ENCODE results near the gene PEPD.

The PEPD gene

GRCh38 chr19:33510462-33511194 lies 11.0 kb downstream of the PEPD start:
- DNase-seq: no peak

- DNase-seq: no peak
Measured at GRCh38 chr19:33509774-33510173, 11.8 kb downstream of the PEPD start.

- DNase-seq: no peak
Measured at GRCh38 chr19:33508941-33509614, 12.5 kb downstream of the PEPD start.

- no peak for DNase-seq
Measured at GRCh38 chr19:33508431-33508830, 13.2 kb downstream of the PEPD start.

- no peak for DNase-seq
Measured at GRCh38 chr19:33508009-33508408, 13.6 kb downstream of the PEPD start.

GRCh38 chr19:33507021-33507956 lies 14.3 kb downstream of the PEPD start:
- no peak for DNase-seq

GRCh38 chr19:33506498-33506897 lies 15.1 kb downstream of the PEPD start:
- no peak for DNase-seq

GRCh38 chr19:33505823-33506222 lies 15.8 kb downstream of the PEPD start:
- DNase-seq: no peak

GRCh38 chr19:33505148-33505547 lies 16.4 kb downstream of the PEPD start:
- DNase-seq: no peak

- DNase-seq: no peak
Measured at GRCh38 chr19:33504058-33504444, 17.5 kb downstream of the PEPD start.

- no peak for DNase-seq
Measured at GRCh38 chr19:33503433-33504057, 18.0 kb downstream of the PEPD start.

GRCh38 chr19:33503030-33503429 lies 18.6 kb downstream of the PEPD start:
- DNase-seq: no peak

- DNase-seq: no peak
Measured at GRCh38 chr19:33502521-33502920, 19.1 kb downstream of the PEPD start.

- DNase-seq: no peak
Measured at GRCh38 chr19:33501693-33502356, 19.8 kb downstream of the PEPD start.

- no peak for DNase-seq
Measured at GRCh38 chr19:33500991-33501390, 20.6 kb downstream of the PEPD start.

GRCh38 chr19:33500586-33500985 lies 21.0 kb downstream of the PEPD start:
- DNase-seq: no peak

- DNase-seq: no peak
Measured at GRCh38 chr19:33499671-33500506, 21.7 kb downstream of the PEPD start.

GRCh38 chr19:33499248-33499647 lies 22.3 kb downstream of the PEPD start:
- DNase-seq: no peak

GRCh38 chr19:33498391-33499000 lies 23.1 kb downstream of the PEPD start:
- DNase-seq: no peak

- no peak for DNase-seq
Measured at GRCh38 chr19:33497778-33498175, 23.8 kb downstream of the PEPD start.

GRCh38 chr19:33497131-33497777 lies 24.3 kb downstream of the PEPD start:
- DNase-seq: no peak

Measured in CD4-positive, alpha-beta T cell treated with Interleukin-12 subunit alpha and Interleukin-12 subunit beta, for 1 hour (primary cell).